CD4-positive, CD25-positive, alpha-beta regulatory T cell (primary cell): ENCODE data around the gene UBE3D. TPM values are rescaled to one million over a fixed set of nuclear protein-coding genes. Genes with fewer than 3 reads are reported as not detected.

Experiments used
- ATAC-seq, 2 donors: fragments of 150-1000 bp; cut with Tn5 transposase; one replicate each; pipeline ENCODE4 v1.10.0; 2021; ENCODE audit warnings: low read depth in 2 of 2, moderate number of reproducible peaks in 2 of 2, moderate library complexity in 1 of 2
- DNase-seq, 3 donors: peaks; one replicate each; pipeline versions ENCODE4 v3.0.0 to v3.0.0-alpha.2; 2012 to 2022; ENCODE audit warnings: mixed read lengths in 1 of 3
- H3K27ac ChIP-seq: one replicate; pipeline ENCODE4 v1.7.0; 2013; ENCODE audit warnings: mild to moderate bottlenecking, low read length; ENCODE audit not compliant: insufficient read depth, poor library complexity, severe bottlenecking
- H3K27me3 ChIP-seq: one replicate; pipeline ENCODE4 v1.7.0; 2013; ENCODE audit warnings: low read length; ENCODE audit not compliant: control insufficient read depth, insufficient read depth
- H3K36me3 ChIP-seq: one replicate; pipeline ENCODE4 v1.7.0; 2013; ENCODE audit warnings: mild to moderate bottlenecking, low read length, moderate library complexity; ENCODE audit not compliant: control insufficient read depth, insufficient read depth
- H3K4me1 ChIP-seq: 2 replicates; pipeline ENCODE4 v1.7.0; 2013; ENCODE audit warnings: mild to moderate bottlenecking, low read length; ENCODE audit not compliant: insufficient read depth, control insufficient read depth, poor library complexity, severe bottlenecking
- H3K4me3 ChIP-seq: one replicate; pipeline ENCODE4 v1.7.0; 2013; ENCODE audit warnings: low read depth, mild to moderate bottlenecking, low read length, moderate library complexity
- H3K9me3 ChIP-seq, 2 experiments: 1 replicate in 1 of 2; 2 replicates in 1 of 2; pipeline ENCODE4 v1.7.0; 2013; ENCODE audit warnings: low read length in 2 of 2, mild to moderate bottlenecking in 1 of 2, moderate library complexity in 1 of 2; ENCODE audit not compliant: control insufficient read depth in 2 of 2
- H3K27ac Mint-ChIP-seq, 3 donors: one replicate each; pipeline ENCODE4 v1.8.0; 2020 to 2022; ENCODE audit warnings: mild to moderate bottlenecking in 3 of 3, mixed read lengths in 3 of 3, moderate library complexity in 2 of 3
- H3K27me3 Mint-ChIP-seq: one replicate; pipeline ENCODE4 v1.8.0; 2022; ENCODE audit warnings: mild to moderate bottlenecking, mixed read lengths
- H3K36me3 Mint-ChIP-seq: one replicate; pipeline ENCODE4 v1.8.0; 2020; ENCODE audit warnings: mixed read lengths
- H3K4me1 Mint-ChIP-seq, 4 donors: one replicate each; pipeline ENCODE4 v1.8.0; 2020 to 2022; ENCODE audit warnings: mixed read lengths in 4 of 4, mild to moderate bottlenecking in 1 of 4
- H3K4me3 Mint-ChIP-seq, 4 donors: one replicate each; pipeline ENCODE4 v1.8.0; 2020 to 2022; ENCODE audit warnings: mild to moderate bottlenecking in 4 of 4, mixed read lengths in 4 of 4, moderate library complexity in 3 of 4
- H3K9me3 Mint-ChIP-seq, 7 donors: one replicate each; pipeline ENCODE4 v1.8.0; 2020 to 2022; ENCODE audit warnings: mixed read lengths in 7 of 7, mild to moderate bottlenecking in 3 of 7, moderate library complexity in 2 of 7
- polyA plus RNA-seq, 4 donors: library from polyadenylated mRNA; unstranded; fragments of 300-500 nt; fragmentation: Illumina TruSeq; gene quantifications; one replicate each; pipeline ENCODE4 v1.2.3, GENCODE V29; 2021
- total RNA-seq: library from RNA; stranded (reverse); gene quantifications from one replicate; pipeline ENCODE4 v1.2.3, GENCODE V29; 2022

Gene UBE3D
- total and polyA plus RNA-seq, 5 donors from 2014 or later, result 3.8 to 7.8 (median 5.5) TPM

GRCh38 chr6:82875573-82876185 is 190.0 kb downstream of the UBE3D start:
- no peaks in the 10 kb centered on the region for H3K27me3 ChIP-seq
- H3K4me1 ChIP-seq, result no peaks in the 10 kb centered on the region
- Mint-ChIP-seq H3K4me1 (no peaks in the 10 kb centered on the region), H3K9me3 (peaks cover 0 to 2% (median 0%) of the 10 kb centered on the region in 7 donors), H3K36me3 (peaks cover 3% of the 10 kb centered on the region), H3K4me3 (no peak overlapping the region), H3K27me3 (no peaks in the 10 kb centered on the region), H3K27ac (no peak overlapping the region)
- no peak overlapping the region for H3K4me3 ChIP-seq
- ATAC-seq, result no peak
- H3K27ac ChIP-seq, result no peak overlapping the region
- no peak for DNase-seq
- no peaks in the 10 kb centered on the region for H3K9me3 ChIP-seq
- no peaks in the 10 kb centered on the region for H3K36me3 ChIP-seq

GRCh38 chr6:82874867-82875266 is 190.8 kb downstream of the UBE3D start:
- Mint-ChIP-seq H3K4me1 (no peaks in the 10 kb centered on the region), H3K4me3 (no peak overlapping the region), H3K27me3 (no peaks in the 10 kb centered on the region), H3K36me3 (peaks cover 3% of the 10 kb centered on the region), H3K9me3 (peaks cover 0 to 2% (median 0%) of the 10 kb centered on the region in 7 donors), H3K27ac (no peak overlapping the region)
- Histone ChIP-seq H3K9me3 (no peaks in the 10 kb centered on the region), H3K27me3 (no peaks in the 10 kb centered on the region), H3K4me1 (no peaks in the 10 kb centered on the region), H3K4me3 (no peak overlapping the region), H3K36me3 (no peaks in the 10 kb centered on the region), H3K27ac (no peak overlapping the region)
- DNase-seq (no peak), ATAC-seq (no peak)

GRCh38 chr6:82872185-82872584 is 193.5 kb downstream of the UBE3D start:
- Histone ChIP-seq H3K4me1 (no peaks in the 10 kb centered on the region), H3K4me3 (no peak overlapping the region), H3K27ac (no peak overlapping the region), H3K36me3 (no peaks in the 10 kb centered on the region), H3K27me3 (no peaks in the 10 kb centered on the region), H3K9me3 (no peaks in the 10 kb centered on the region)
- H3K36me3 Mint-ChIP-seq, result peaks cover 3% of the 10 kb centered on the region
- peaks cover 0 to 3% (median 0%) of the 10 kb centered on the region in 7 donors for H3K9me3 Mint-ChIP-seq
- ATAC-seq, result no peak
- no peaks in the 10 kb centered on the region for H3K4me1 Mint-ChIP-seq
- H3K4me3 Mint-ChIP-seq, result no peak overlapping the region
- no peak for DNase-seq
- no peak overlapping the region for H3K27ac Mint-ChIP-seq
- H3K27me3 Mint-ChIP-seq, result no peaks in the 10 kb centered on the region

GRCh38 chr6:82870582-82871172 is 195.0 kb downstream of the UBE3D start:
- no peak overlapping the region for H3K27ac ChIP-seq
- ATAC-seq, result no peak
- no peak for DNase-seq
- H3K4me3 ChIP-seq, result no peak overlapping the region
- Mint-ChIP-seq H3K27me3 (no peaks in the 10 kb centered on the region), H3K4me1 (no peaks in the 10 kb centered on the region), H3K27ac (no peak overlapping the region), H3K9me3 (peaks cover 0 to 5% (median 0%) of the 10 kb centered on the region in 7 donors), H3K36me3 (peaks cover 3% of the 10 kb centered on the region), H3K4me3 (no peak overlapping the region)
- H3K9me3 ChIP-seq, result no peaks in the 10 kb centered on the region
- H3K27me3 ChIP-seq, result no peaks in the 10 kb centered on the region
- no peaks in the 10 kb centered on the region for H3K4me1 ChIP-seq
- no peaks in the 10 kb centered on the region for H3K36me3 ChIP-seq

- H3K27ac ChIP-seq, result no peak overlapping the region
- Mint-ChIP-seq H3K36me3 (no peaks in the 10 kb centered on the region), H3K4me3 (no peak overlapping the region), H3K27ac (no peak overlapping the region), H3K27me3 (no peaks in the 10 kb centered on the region), H3K9me3 (peaks cover 0 to 5% (median 0%) of the 10 kb centered on the region in 7 donors), H3K4me1 (no peaks in the 10 kb centered on the region)
- H3K4me3 ChIP-seq, result no peak overlapping the region
- H3K27me3 ChIP-seq, result no peaks in the 10 kb centered on the region
- no peaks in the 10 kb centered on the region for H3K9me3 ChIP-seq
- DNase-seq (no peak), ATAC-seq (no peak)
- H3K4me1 ChIP-seq, result no peaks in the 10 kb centered on the region
- H3K36me3 ChIP-seq, result no peaks in the 10 kb centered on the region
Observed at GRCh38 chr6:82869493-82869892, 196.1 kb downstream of the UBE3D start.

GRCh38 chr6:82867946-82868345 is 197.7 kb downstream of the UBE3D start:
- no peaks in the 10 kb centered on the region for H3K36me3 ChIP-seq
- ATAC-seq, result no peak

GRCh38 chr6:82866446-82866845 is 199.2 kb downstream of the UBE3D start:
- H3K4me3 Mint-ChIP-seq, result no peak overlapping the region
- H3K27me3 Mint-ChIP-seq, result no peaks in the 10 kb centered on the region
- no peak for DNase-seq
- H3K27ac Mint-ChIP-seq, result no peak overlapping the region
- H3K9me3 ChIP-seq, result no peaks in the 10 kb centered on the region
- peaks cover 0 to 3% (median 0%) of the 10 kb centered on the region in 7 donors for H3K9me3 Mint-ChIP-seq
- no peak for ATAC-seq
- no peaks in the 10 kb centered on the region for H3K36me3 ChIP-seq
- H3K4me1 Mint-ChIP-seq, result no peaks in the 10 kb centered on the region
- no peaks in the 10 kb centered on the region for H3K27me3 ChIP-seq
- H3K27ac ChIP-seq, result no peak overlapping the region
- no peak overlapping the region for H3K4me3 ChIP-seq
- H3K36me3 Mint-ChIP-seq, result no peaks in the 10 kb centered on the region
- no peaks in the 10 kb centered on the region for H3K4me1 ChIP-seq

More at GRCh38 chr6:82867946-82868345, 197.7 kb downstream of the UBE3D start:
- Histone ChIP-seq H3K4me1 (no peaks in the 10 kb centered on the region), H3K4me3 (no peak overlapping the region), H3K9me3 (no peaks in the 10 kb centered on the region), H3K27me3 (no peaks in the 10 kb centered on the region), H3K27ac (no peak overlapping the region)
- H3K27ac Mint-ChIP-seq, result no peak overlapping the region
- DNase-seq, result no peak
- no peaks in the 10 kb centered on the region for H3K36me3 Mint-ChIP-seq
- peaks cover 0 to 5% (median 0%) of the 10 kb centered on the region in 7 donors for H3K9me3 Mint-ChIP-seq
- no peaks in the 10 kb centered on the region for H3K27me3 Mint-ChIP-seq
- no peaks in the 10 kb centered on the region for H3K4me1 Mint-ChIP-seq
- H3K4me3 Mint-ChIP-seq, result no peak overlapping the region

GRCh38 chr6:82865461-82865860 is 200.2 kb downstream of the UBE3D start:
- Mint-ChIP-seq H3K4me3 (no peak overlapping the region), H3K4me1 (no peaks in the 10 kb centered on the region), H3K36me3 (no peaks in the 10 kb centered on the region), H3K27ac (no peak overlapping the region), H3K27me3 (no peaks in the 10 kb centered on the region), H3K9me3 (peaks cover 0 to 3% (median 0%) of the 10 kb centered on the region in 7 donors)
- ATAC-seq (no peak), DNase-seq (no peak)
- Histone ChIP-seq H3K4me1 (no peaks in the 10 kb centered on the region), H3K36me3 (no peaks in the 10 kb centered on the region), H3K27ac (no peak overlapping the region), H3K4me3 (no peak overlapping the region), H3K27me3 (no peaks in the 10 kb centered on the region), H3K9me3 (no peaks in the 10 kb centered on the region)
